Chondrocyte (in vitro differentiated cells): ENCODE data around the gene JMJD7. TPM values are rescaled to one million over a fixed set of nuclear protein-coding genes. Genes with fewer than 3 reads are reported as not detected.

Source experiments
- DNase-seq: peaks from one replicate; pipeline ENCODE4 v3.0.0; 2021; ENCODE audit warnings: mixed read lengths, low spot score
- H3K27ac Mint-ChIP-seq: one replicate; pipeline ENCODE4 v1.8.0; 2021; ENCODE audit warnings: mild to moderate bottlenecking, moderate library complexity, mixed read lengths; ENCODE audit not compliant: unreplicated experiment
- H3K27me3 Mint-ChIP-seq: 2 replicates; pipeline ENCODE4 v1.8.0; 2021; ENCODE audit warnings: low read depth, mixed read lengths
- H3K36me3 Mint-ChIP-seq: 2 replicates; pipeline ENCODE4 v1.8.0; 2021; ENCODE audit warnings: low read depth, mixed read lengths
- H3K4me1 Mint-ChIP-seq: 2 replicates; pipeline ENCODE4 v1.8.0; 2021; ENCODE audit warnings: low read depth, mild to moderate bottlenecking, mixed read lengths
- H3K4me3 Mint-ChIP-seq: one replicate; pipeline ENCODE4 v1.8.0; 2021; ENCODE audit warnings: mild to moderate bottlenecking, moderate library complexity, mixed read lengths; ENCODE audit not compliant: unreplicated experiment
- H3K9me3 Mint-ChIP-seq: 2 replicates; pipeline ENCODE4 v1.8.0; 2021; ENCODE audit warnings: low read depth, mixed read lengths
- CTCF ChIP-seq: fragments of 200-600 bp; sonication (generic); IDR thresholded peaks from 2 replicates; pipeline ENCODE4 v1.5.0; 2021; ENCODE audit warnings: antibody characterized with exemption, mild to moderate bottlenecking, moderate library complexity
- total RNA-seq: library from RNA; stranded (reverse); gene quantifications from 3 replicates; pipeline ENCODE4 v1.2.1, GENCODE V29; 2021

JMJD7 gene
- total RNA-seq, 1 donor from 2014 or later, result 5.2 TPM

DNA sequence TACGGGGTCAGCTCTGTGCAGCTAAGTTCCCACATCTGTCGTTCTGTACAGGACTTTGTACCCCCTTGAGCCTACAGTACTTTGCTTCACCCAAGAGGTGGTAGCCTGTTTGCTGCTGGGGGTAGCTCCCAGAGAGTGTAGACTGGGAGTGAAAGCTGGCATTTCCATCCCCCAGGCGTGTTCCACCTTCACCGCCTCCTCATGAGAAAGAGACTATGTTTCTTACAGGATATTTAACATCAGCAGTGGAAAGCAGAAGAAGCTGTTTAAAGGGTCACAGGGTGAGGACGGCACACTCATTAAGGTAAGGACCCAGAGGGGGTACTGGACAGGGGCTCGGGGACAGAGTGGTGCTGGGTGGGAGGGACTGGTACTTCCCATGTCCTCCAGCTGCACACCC lies 10.1 kb upstream of the JMJD7 start:
- TF ChIP-seq CTCF, result no peak
- DNase-seq, result no peak
- no peaks in the 10 kb centered on the region for H3K27me3 Mint-ChIP-seq
- no peak overlapping the region for H3K4me3 Mint-ChIP-seq
- no peaks in the 10 kb centered on the region for H3K9me3 Mint-ChIP-seq
- H3K27ac Mint-ChIP-seq, result no peak overlapping the region
- H3K4me1 Mint-ChIP-seq, result no peaks in the 10 kb centered on the region
- peaks cover 56% of the 10 kb centered on the region for H3K36me3 Mint-ChIP-seq

GRCh38 chr15:41819455-41820050 lies 8.3 kb upstream of the JMJD7 start:
- TF ChIP-seq CTCF, result no peak
- no peak overlapping the region for H3K27ac Mint-ChIP-seq
- DNase-seq, result no peak
- no peaks in the 10 kb centered on the region for H3K9me3 Mint-ChIP-seq
- no peak overlapping the region for H3K4me3 Mint-ChIP-seq
- H3K27me3 Mint-ChIP-seq, result no peaks in the 10 kb centered on the region
- H3K4me1 Mint-ChIP-seq, result no peaks in the 10 kb centered on the region
- peaks cover 55% of the 10 kb centered on the region for H3K36me3 Mint-ChIP-seq

DNA sequence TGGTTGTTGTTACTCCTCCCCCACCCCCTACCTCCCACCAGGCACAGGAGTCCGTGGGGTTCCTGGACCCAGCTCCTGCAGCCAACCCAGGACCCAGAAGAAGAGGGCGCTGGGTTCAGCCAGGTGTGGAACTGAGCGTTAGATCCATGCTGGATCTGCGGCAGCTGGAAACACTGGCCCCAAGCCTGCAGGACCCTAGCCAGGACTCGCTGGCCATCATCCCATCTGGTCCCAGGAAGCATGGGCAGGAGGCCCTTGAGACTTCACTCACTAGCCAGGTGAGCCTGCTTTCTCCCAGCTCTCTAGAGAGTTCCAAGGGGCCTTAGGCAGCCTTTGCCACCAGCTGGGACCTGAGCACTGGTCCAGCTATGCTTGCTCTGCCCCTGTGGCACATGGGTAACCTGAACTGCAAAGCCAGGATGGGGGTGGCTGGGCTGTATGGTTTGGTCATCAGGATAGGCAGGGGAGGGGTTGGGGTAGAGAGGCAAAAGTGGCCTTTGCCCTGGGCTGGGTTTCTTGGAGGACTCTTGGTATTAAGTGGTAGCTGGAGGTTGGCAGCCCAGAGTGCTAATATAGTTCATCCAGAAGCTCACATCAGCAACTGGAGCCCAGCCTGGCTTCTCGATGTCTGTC lies 7.0 kb upstream of the JMJD7 start:
- no peaks in the 10 kb centered on the region for H3K4me1 Mint-ChIP-seq
- no peaks in the 10 kb centered on the region for H3K9me3 Mint-ChIP-seq
- DNase-seq, result no peak
- no peaks in the 10 kb centered on the region for H3K27me3 Mint-ChIP-seq
- no peak overlapping the region for H3K4me3 Mint-ChIP-seq
- TF ChIP-seq CTCF, result no peak
- H3K36me3 Mint-ChIP-seq, result peaks cover 49% of the 10 kb centered on the region
- no peak overlapping the region for H3K27ac Mint-ChIP-seq

- H3K27me3 Mint-ChIP-seq, result no peaks in the 10 kb centered on the region
- peaks cover 44% of the 10 kb centered on the region for H3K36me3 Mint-ChIP-seq
- no peak overlapping the region for H3K27ac Mint-ChIP-seq
- H3K4me3 Mint-ChIP-seq, result no peak overlapping the region
- H3K9me3 Mint-ChIP-seq, result no peaks in the 10 kb centered on the region
- DNase-seq, result no peak
- no peak for TF ChIP-seq CTCF
- peaks cover 4% of the 10 kb centered on the region for H3K4me1 Mint-ChIP-seq
Measured at GRCh38 chr15:41821831-41822230, 6.1 kb upstream of the JMJD7 start.

GRCh38 chr15:41822471-41822870 lies 5.4 kb upstream of the JMJD7 start:
- no peaks in the 10 kb centered on the region for H3K27me3 Mint-ChIP-seq
- H3K4me1 Mint-ChIP-seq, result peaks cover 4% of the 10 kb centered on the region
- no peaks in the 10 kb centered on the region for H3K9me3 Mint-ChIP-seq
- H3K36me3 Mint-ChIP-seq, result peaks cover 39% of the 10 kb centered on the region
- no peak for TF ChIP-seq CTCF
- no peak overlapping the region for H3K27ac Mint-ChIP-seq
- no peak for DNase-seq
- H3K4me3 Mint-ChIP-seq, result no peak overlapping the region
